GM19351 (cell line): ENCODE measurements around the gene PCOLCE2.
"Not testable (repeated sequence)": the region's sequence is repeated elsewhere in the genome, so short reads cannot be mapped to it uniquely, and the experiment has no call there.

Experiments
- ATAC-seq: cut with Tn5 transposase; IDR thresholded peaks from one replicate; pipeline ENCODE4 v1.9.1; 2021; ENCODE audit warnings: mild to moderate bottlenecking, moderate library complexity; ENCODE audit not compliant: unreplicated experiment

The PCOLCE2 gene

GRCh38 chr3:142904639-142905436 lies 16.0 kb upstream of the PCOLCE2 start:
- ATAC-seq: no peak

GRCh38 chr3:142902356-142902755 lies 13.5 kb upstream of the PCOLCE2 start:
- no peak for ATAC-seq

GRCh38 chr3:142898346-142899213 lies 9.7 kb upstream of the PCOLCE2 start:
- ATAC-seq: no peak

- no peak for ATAC-seq
Measured at GRCh38 chr3:142897807-142898206, 8.9 kb upstream of the PCOLCE2 start.

GRCh38 chr3:142896996-142897395 lies 8.1 kb upstream of the PCOLCE2 start:
- ATAC-seq: no peak

- ATAC-seq: no peak
Measured at GRCh38 chr3:142896201-142896755, 7.4 kb upstream of the PCOLCE2 start.

- no peak for ATAC-seq
Measured at GRCh38 chr3:142894493-142894892, 5.6 kb upstream of the PCOLCE2 start.

- ATAC-seq: no peak
Measured at GRCh38 chr3:142892714-142893113, 3.8 kb upstream of the PCOLCE2 start.

- no peak for ATAC-seq
Measured at GRCh38 chr3:142890592-142890991, 1.7 kb upstream of the PCOLCE2 start.

GRCh38 chr3:142889212-142890014 lies 530 bp upstream of the PCOLCE2 start:
- peak; percentile 21 for ATAC-seq

GRCh38 chr3:142888099-142888480 lies 793 bp downstream of the PCOLCE2 start:
- ATAC-seq: peak; percentile 20

- ATAC-seq: no peak
Measured at GRCh38 chr3:142886940-142887339, 1.9 kb downstream of the PCOLCE2 start.

GRCh38 chr3:142886021-142886420 lies 2.9 kb downstream of the PCOLCE2 start:
- no peak for ATAC-seq

GRCh38 chr3:142884531-142884930 lies 4.4 kb downstream of the PCOLCE2 start:
- no peak for ATAC-seq

GRCh38 chr3:142883534-142883933 lies 5.3 kb downstream of the PCOLCE2 start:
- ATAC-seq: not testable (repeated sequence)

GRCh38 chr3:142881445-142882224 lies 7.2 kb downstream of the PCOLCE2 start:
- no peak for ATAC-seq

GRCh38 chr3:142878649-142879300 lies 10.1 kb downstream of the PCOLCE2 start:
- no peak for ATAC-seq

GRCh38 chr3:142876417-142876816 lies 12.5 kb downstream of the PCOLCE2 start:
- no peak for ATAC-seq

- ATAC-seq: no peak
Measured at GRCh38 chr3:142875583-142876207, 13.2 kb downstream of the PCOLCE2 start.
